ENCODE measurements around the gene DIAPH2. TPM values are rescaled to one million over a fixed set of nuclear protein-coding genes. Genes with fewer than 3 reads are reported as not detected.

DIAPH2 gene
- total RNA-seq, 1 donor from 2014 or later: 3.8 TPM

GRCh38 chrX:97471071-97471470 is 786.4 kb downstream of the DIAPH2 start:
- Mint-ChIP-seq H3K27ac (ENCODE audit: unreplicated experiment) (no peak overlapping the region), H3K4me3 (ENCODE audit: unreplicated experiment) (no peak overlapping the region)
- DNase-seq: no peak

GRCh38 chrX:97474933-97475332 is 790.3 kb downstream of the DIAPH2 start:
- Mint-ChIP-seq H3K4me3 (ENCODE audit: unreplicated experiment) (no peak overlapping the region), H3K4me1 (ENCODE audit: low read depth, unreplicated experiment) (no peaks in the 10 kb centered on the region), H3K27ac (ENCODE audit: unreplicated experiment) (no peak overlapping the region), H3K27me3 (ENCODE audit: unreplicated experiment) (no peaks in the 10 kb centered on the region), H3K9me3 (ENCODE audit: unreplicated experiment) (no peaks in the 10 kb centered on the region), H3K36me3 (ENCODE audit: unreplicated experiment) (no peaks in the 10 kb centered on the region)
- no peak for TF ChIP-seq CTCF (IDR thresholded peaks at IDR 0.05; ENCODE audit: partially characterized antibody, unreplicated experiment)
- DNase-seq: no peak

More at GRCh38 chrX:97471071-97471470, 786.4 kb downstream of the DIAPH2 start:
- Mint-ChIP-seq H3K27me3 (ENCODE audit: unreplicated experiment) (no peaks in the 10 kb centered on the region), H3K4me1 (ENCODE audit: low read depth, unreplicated experiment) (no peaks in the 10 kb centered on the region), H3K36me3 (ENCODE audit: unreplicated experiment) (no peaks in the 10 kb centered on the region), H3K9me3 (ENCODE audit: unreplicated experiment) (no peaks in the 10 kb centered on the region)
- TF ChIP-seq CTCF (IDR thresholded peaks at IDR 0.05; ENCODE audit: partially characterized antibody, unreplicated experiment): no peak

GRCh38 chrX:97479106-97479890 is 794.7 kb downstream of the DIAPH2 start:
- Mint-ChIP-seq H3K4me1 (ENCODE audit: low read depth, unreplicated experiment) (no peaks in the 10 kb centered on the region), H3K4me3 (ENCODE audit: unreplicated experiment) (no peak overlapping the region), H3K36me3 (ENCODE audit: unreplicated experiment) (no peaks in the 10 kb centered on the region), H3K27me3 (ENCODE audit: unreplicated experiment) (no peaks in the 10 kb centered on the region), H3K27ac (ENCODE audit: unreplicated experiment) (no peak overlapping the region), H3K9me3 (ENCODE audit: unreplicated experiment) (no peaks in the 10 kb centered on the region)
- DNase-seq: no peak
- no peak for TF ChIP-seq CTCF (IDR thresholded peaks at IDR 0.05; ENCODE audit: partially characterized antibody, unreplicated experiment)

GRCh38 chrX:97481228-97481627 is 796.6 kb downstream of the DIAPH2 start:
- Mint-ChIP-seq H3K27me3 (ENCODE audit: unreplicated experiment) (no peaks in the 10 kb centered on the region), H3K9me3 (ENCODE audit: unreplicated experiment) (no peaks in the 10 kb centered on the region), H3K27ac (ENCODE audit: unreplicated experiment) (no peak overlapping the region)

More at GRCh38 chrX:97481228-97481627, 796.6 kb downstream of the DIAPH2 start:
- Mint-ChIP-seq H3K36me3 (ENCODE audit: unreplicated experiment) (no peaks in the 10 kb centered on the region), H3K4me1 (ENCODE audit: low read depth, unreplicated experiment) (no peaks in the 10 kb centered on the region), H3K4me3 (ENCODE audit: unreplicated experiment) (no peak overlapping the region)
- TF ChIP-seq CTCF (IDR thresholded peaks at IDR 0.05; ENCODE audit: partially characterized antibody, unreplicated experiment): no peak
- DNase-seq: no peak

Measured in glutamatergic neuron (in vitro differentiated cells).